Measurements from ENCODE around the gene PCCA.

Gene PCCA

DNA sequence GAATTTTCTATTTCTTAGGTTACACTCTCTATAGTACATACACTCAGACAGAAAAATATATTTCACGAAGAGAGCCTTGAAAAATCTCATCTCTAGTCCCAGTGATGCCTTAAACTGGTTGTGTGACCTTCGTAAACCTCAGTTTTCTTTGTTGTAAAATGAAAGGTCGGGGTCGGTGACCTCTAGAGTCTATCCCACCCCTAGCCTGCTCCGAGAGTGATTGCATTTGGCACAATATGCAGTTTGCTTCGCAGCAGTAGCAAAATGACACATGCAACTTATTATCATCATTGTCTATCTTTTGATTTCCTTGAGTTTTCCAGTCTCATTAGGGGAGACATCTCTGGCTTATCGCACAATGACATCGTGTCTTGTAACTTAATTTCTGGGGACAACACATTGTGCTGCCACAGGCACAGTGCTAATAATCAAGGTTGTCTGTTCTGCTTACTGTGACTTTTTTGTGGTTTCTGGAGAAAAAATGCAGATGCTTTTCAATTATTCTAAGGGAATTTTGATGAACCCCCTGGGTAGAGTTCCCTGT is 384.7 kb downstream of the PCCA start:
- no peak for DNase-seq

DNA sequence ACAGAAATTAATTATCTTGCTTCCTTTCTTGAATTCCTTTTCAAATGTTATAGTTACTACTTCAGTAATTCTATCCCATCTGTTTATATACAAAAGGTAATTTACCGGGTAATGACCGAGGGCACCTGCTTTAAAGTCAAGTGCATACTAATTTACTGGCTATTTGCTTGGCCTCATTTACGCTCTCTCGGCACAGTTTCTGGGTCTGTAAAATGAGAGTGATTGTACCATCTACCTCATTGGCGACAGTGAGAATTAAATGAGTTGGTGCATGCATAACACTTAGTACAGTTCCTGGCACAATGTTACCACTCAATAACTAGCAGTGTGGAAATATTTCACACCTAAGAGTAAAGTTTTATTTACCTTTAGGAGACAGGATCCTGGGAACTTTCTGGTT is 388.1 kb downstream of the PCCA start:
- peak; percentile 39 to 93 (median 67) for DNase-seq

DNA sequence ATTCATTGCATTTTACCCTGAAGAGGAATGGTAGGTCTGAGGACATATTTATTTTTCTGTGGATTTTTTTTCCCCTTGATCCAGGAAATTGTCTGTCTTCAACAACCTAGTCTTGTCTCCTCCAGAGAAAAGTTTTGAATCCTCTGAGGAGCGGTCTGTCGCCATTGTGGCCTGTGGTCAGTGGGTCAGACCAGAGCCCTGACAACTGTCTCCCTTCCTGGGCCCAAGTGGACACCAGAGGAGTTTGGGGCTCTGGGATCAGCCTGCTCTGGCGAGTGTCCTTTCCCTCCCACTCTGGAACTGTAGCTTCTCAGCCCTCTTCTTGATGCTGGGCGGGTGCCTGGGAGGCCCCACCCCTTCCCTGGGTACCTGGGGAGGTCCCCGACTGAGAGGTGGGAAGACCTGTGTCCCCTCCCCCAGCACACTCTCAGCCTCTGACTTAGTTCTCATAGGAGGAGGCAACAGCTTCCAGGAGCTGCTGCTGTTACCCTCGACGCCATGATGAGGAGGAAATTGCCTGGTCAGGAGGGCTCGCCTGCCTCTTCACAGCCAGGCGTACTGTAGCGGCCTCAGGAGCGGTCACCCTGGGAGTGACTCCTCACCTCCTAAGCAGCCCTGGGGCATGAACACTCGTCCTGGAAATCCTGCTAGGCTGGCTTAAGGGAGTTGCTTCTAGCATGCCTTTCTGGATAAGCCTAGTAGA is 389.4 kb downstream of the PCCA start:
- no peak for DNase-seq

DNA sequence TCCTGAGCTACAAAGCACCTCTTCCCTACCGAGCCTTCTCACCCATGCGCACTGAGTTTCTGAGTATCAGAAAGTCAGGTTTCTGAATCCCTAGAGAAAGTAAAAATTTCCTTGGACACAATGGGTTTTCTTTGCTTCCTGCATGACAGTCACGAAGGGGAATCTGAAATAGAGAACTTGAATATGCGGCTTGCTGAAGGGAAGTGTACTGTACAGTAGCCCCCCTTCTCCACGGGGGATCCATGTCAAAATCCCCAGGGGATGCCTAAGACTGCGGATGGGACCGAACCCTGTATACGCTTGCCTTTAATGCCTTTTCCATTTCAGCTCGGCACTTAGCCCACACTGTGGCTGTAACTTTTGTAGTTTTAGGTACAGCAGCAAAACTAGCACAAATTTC is 391.8 kb downstream of the PCCA start:
- no peak for DNase-seq

DNA sequence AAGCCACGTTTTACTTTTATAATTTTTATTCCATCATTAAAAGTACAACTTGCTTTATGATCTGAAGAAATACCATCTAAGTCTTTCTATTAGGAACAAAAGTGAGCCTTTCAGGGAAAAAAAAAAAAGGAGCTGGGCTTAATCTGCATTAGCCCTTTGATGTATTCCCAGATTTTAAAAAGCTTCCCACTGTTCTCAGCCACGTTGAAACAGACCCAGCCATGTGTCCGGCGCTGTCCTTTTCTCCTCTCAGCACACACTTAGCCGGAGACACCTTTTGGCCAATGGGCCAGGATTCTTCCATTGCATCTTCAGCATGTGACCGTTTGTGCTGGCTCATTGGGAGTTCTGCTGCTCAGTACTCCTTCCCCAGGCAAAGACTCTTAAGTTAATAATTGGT is 394.2 kb downstream of the PCCA start:
- no peak for DNase-seq

DNA sequence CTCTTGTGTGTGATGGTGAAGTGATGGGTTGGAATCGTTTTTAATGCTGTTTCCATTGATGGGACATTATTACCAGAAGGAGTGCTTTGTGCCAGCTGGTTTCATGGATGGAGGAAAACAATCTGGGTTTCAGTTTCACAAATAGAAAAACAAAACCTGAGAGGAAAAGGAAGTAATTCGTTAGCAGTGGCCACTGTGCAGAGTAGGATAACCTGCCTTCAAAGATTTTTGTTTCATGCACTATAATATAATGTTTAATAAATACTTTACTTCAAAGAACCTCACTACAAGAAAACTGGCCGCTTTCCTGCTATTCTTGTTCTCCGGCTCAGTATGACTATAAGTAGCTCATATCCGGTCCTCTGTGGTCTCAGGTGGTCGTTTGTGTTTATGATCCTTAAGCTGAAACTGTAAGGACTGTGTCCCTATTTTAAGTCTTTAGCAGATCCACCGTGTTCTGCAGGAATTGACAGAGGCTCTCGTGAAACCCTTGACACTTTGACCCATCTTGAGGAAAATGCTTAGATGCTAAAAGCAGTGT is 395.0 kb downstream of the PCCA start:
- peak in 1 of 3 experiments; percentile 54 for DNase-seq

DNA sequence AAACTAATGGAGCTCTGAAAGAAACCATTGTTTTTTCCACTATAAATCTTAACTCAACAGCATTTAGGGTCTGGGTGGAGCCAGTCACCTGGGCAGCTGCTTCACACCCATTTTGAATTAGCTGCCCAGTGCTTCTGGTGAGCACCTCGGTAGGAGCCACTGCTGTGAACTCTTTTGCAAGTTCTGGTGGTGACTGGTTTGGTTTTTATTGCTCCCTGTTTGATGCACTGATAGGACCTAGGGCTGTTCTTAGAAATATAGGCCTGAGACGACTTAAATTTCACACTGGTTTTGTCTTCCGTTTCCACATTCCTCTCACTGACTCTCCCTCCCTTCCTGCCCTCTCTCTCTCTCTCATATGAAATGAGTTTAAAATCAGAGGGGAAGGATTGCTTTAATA is 395.8 kb downstream of the PCCA start:
- DNase-seq = no peak

DNA sequence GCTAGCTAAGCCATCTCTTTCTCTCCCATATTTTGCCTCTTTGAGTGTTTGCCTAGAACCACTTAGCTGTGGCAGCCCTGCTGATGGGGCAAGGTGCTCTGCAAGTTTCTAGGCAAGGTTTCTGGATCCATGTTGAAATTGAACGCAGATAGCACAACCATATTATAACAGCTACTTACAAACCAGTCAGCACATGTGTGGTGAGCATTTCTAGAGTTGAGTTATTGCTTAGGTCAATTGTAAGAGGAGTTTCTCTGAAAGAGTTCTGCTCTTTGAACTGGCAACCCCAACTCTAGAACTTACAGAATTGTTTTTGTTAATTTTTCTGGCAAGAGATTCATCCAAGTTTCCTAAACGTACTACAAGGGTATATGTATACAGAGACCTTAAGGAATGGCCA is 396.4 kb downstream of the PCCA start:
- DNase-seq = no peak

DNA sequence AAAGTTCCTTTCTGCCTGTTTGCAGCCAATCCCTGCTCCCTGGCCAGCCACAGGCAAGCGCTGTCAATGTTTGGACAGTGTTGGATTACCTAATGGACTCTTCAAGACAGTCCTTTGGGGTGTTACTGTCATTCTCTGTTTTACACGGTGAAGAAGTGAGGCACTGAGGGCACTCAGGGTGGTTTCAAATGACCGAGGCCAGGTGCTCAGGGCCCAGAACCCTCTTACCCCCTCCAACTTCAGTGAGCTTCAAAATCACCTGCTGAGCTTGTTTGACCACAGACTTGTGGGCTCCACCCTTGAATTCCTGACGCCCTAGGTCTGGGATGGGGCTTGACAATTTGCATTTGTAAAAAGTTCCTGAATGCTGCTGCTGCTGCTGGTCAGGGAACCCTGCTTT is 401.8 kb downstream of the PCCA start:
- DNase-seq = peak; percentile 83 to 99 (median 97)

DNA sequence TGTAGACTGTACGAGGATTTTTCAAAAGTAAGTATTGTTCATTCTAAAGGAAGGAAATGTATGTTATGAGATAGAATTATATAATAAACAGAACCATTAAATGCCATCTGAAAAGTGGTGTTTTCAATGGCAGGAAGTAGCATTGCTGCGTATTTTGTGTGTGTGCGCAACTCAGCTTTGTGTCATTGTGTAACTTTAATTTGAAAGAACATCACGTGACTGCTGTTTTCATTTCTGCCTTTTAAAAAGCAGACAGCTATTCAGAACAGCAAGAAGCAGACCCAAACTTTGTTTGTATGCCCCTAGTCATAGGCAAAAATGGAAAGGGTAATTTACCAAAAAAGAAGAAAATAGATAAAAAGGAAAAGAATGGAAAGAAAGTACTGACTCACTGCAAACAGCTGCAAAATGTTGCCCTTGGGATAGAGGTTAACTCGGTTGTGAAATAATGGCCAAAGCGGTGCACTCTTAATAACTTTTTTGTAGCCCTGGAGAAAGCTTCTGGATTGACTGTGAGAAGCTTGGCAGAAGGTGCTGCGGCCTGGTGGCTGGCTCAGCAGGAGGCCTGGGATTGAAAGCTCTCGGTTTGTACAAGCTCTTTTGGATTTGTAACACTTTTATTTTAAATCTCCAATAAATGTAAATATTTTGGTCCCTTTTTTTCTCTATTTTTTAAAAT is 402.4 kb downstream of the PCCA start:
- DNase-seq = no peak

DNA sequence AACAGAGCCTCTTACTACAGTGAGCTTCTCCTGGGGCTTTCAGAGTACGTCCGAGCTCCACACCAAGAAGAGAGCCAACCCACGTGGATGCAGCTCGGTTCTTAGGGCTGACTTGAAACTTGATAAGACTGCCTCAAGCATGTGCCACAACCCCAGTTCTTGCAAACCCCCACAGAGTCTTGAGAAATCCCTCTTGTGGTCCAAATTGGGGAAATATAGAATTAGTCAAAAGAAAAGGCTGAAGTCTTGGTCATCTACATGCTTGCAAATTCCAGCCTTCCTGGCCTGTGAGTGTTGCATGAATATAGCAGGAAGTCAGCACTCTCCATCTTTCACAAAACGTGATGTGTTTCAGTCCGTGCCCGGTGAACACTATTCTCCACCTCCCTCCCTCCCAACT is 404.5 kb downstream of the PCCA start:
- DNase-seq = no peak

DNA sequence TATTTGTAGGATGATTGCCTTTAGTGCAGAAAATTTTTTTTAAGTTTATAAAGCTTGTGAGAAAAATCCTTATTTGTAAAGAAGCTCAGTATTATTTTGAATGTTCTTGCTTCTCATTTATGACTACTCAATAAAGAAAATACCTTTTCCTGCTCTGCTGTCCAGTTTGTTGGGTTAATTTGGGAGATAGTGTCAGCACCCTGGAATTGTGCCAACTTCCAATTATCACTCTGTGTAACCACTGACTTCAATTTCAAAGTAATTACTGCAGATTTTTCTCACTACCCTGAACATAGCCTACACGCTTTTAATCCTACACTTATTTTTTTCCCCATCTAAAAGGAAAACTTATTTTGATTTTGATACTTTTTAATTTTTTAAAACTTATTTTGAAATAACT is 406.6 kb downstream of the PCCA start:
- peak in 2 of 3 experiments; percentile 68 to 96 for DNase-seq

DNA sequence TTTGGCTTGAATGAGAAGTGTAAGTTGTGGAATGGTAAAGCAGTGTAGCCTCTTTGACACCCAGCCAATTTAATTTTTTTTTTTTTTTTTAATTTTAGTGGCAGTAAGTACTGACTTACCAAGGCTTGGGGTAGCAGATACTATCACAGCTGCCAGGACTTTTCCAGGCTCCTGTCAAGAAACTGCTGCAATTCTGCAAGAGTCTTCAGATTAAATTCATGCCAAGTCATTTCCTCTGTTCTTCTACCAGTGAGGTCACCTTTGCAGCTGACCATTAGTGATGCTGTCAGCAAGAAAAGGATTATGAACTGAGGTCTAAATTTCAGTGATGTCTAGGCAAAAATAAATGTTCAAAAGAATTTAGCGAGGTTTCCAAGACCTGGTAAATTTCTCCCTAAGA is 408.5 kb downstream of the PCCA start:
- DNase-seq = no peak

DNA sequence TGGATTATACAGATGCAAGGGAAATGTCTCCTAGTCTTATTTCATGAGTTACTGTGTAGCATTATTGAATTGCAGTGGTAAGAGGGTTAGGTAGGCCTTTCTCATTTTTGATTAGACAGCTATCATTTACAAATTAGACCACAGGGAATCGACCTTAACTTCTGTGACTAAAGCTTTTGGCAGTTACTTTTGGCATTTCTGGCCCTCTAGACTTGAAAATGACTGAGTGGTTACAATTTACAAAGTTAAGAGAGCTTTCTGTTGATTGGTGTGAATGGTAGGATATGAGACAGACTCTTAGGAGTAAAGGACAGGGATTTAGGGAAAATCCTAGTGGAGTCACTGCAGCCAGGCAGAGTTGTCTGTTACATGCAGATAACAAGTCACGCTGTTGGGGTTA is 413.6 kb downstream of the PCCA start:
- DNase-seq = no peak

DNA sequence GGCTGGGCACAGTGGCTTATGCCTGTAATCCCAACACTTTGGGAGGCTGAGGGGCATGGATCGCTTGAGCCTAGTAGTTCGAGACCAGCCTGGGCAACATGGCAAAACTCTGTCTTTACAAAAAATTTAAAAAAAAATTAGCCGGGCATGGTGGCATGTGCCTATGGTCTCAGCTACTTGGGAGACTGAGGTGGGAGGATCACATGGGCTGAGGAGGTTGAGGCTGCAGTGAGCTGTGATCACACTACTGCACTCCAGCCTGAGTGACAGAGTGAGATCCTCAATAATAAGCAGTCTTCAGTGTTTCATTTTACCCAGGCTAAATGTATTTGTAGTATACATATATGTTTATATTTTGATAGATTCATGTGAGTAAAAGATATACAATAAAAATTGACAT is 414.7 kb downstream of the PCCA start:
- no peak for DNase-seq

DNA sequence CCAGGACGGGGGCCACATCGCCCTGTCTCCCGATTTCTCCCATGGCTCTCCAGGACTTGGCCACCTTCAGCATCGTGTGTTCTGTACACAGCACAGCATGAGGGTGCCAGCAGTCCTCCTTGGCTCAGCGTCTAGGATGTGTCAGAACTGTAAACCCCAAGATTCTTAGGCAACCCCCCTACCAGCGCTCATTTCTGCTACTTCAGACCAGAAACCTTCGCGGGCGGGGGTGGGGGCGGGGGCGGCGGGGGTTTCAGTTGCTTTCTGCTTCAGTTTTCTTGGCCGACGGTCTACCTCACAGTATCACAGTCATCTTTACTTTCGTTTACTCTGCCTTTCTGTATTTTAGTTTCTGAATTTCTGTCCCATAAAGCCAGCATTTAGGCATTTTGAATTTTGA is 417.3 kb downstream of the PCCA start:
- DNase-seq = no peak

DNA sequence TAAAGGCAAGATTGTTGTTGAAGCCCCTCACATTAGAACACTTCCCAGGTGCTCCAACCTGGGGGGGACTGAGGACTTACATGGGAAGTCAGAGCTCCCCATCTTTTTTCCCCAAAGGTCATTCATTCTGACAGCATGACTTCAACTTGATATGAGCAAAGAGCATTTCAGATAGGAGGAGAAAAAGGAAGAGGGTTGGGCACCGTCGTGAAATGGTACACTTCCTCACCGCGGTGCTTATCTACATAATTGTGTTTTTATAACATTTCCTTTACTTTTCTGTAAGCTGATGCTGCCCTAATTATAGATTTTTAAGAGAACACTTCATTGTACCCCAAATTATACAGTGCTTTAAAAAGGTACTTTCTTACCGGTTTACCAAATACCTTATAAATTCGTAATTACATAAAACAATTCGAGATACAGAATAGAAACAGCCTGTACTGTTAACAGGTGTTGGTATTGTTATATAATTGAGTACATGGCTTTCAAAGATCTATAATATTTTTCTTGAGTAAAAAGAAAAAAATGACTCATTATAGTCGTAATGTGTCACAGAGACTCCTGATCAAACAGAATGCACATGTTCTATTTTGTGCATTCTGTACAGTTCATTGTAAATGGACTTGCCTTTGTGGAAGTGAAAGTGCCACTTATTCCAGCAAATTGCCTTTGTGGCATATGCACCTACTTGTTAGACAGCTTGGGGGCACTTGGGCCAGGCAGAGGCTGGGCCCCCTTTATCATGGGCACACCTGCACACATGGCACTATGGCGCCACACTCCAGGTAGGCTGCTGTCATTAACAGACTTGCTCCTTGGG is 417.9 kb downstream of the PCCA start:
- DNase-seq = peak; percentile 39 to 84 (median 70)

DNA sequence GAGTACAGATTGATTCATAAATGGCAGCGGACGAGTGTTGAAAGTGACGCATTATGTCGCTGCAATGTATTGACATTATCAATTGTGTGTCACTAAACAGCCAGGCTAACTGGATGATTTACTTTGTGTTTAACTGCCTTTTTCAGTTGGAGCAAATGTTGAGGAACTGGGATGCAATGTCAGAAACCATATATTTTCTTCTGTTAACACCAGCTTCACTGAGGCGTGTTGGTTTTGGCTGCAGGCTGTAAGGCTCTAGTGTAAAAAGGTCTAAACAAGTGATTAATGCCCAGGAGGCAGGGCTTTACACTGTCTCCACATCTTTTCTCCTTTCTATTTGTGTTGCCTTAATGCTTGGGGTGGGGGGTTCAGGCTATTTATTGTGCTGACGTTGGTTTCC is 419.6 kb downstream of the PCCA start:
- DNase-seq = peak; percentile 78 to 95 (median 83)

DNA sequence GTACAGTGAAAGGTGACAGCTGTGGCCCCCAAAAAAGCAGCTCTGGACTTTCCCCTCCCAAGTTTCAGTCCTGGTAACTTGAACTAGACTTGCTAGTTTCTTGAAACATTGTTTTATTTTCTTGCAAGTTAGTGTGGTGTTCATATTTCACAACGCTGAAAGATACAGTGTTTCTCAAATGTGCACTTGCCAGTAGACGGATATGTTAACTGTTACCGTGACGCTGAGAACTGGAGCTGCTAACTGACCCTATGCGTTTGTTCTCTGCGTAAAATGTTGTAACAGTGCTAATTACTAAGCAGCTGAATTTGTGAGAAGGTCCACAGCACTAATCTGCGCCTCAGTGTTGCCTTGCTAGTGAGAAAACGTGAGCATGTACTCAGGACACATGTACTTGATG is 420.1 kb downstream of the PCCA start:
- DNase-seq = peak; percentile 59 to 88 (median 76)

DNA sequence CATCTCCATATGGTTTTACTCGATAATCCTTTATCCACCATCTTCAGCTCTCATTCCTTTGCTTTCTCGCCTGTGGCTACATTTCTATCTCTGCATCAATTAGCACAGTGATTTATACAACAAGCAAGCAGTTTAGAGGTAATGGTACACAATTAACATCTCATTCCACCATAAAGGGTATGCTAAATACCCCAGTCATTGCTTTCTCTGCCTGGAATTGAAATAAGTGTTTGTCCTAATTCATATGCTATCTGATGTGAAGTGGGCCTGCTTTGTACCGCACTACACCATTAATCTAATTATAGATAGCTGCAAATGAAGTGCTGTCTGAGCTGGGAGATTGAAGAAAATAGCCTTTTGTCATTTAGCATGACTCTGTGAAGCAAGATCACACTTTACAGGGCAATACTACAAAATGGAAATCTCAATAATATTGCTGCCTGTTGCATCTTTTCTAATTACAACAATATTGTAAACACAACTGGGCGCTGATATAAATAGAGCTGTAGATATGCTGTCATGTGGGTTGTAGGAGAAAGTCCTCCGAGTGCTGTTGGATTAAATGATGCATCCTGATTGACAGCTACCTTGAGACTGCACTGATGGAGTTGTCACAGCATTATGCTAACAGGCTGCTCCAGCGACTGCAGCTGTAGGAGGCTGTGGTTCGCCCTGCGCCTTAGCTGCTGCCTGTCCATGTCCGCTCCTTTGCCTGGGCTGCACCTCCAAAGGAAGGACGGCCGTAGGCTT is 421.5 kb downstream of the PCCA start:
- peak; percentile 75 to 96 (median 79) for DNase-seq

DNA sequence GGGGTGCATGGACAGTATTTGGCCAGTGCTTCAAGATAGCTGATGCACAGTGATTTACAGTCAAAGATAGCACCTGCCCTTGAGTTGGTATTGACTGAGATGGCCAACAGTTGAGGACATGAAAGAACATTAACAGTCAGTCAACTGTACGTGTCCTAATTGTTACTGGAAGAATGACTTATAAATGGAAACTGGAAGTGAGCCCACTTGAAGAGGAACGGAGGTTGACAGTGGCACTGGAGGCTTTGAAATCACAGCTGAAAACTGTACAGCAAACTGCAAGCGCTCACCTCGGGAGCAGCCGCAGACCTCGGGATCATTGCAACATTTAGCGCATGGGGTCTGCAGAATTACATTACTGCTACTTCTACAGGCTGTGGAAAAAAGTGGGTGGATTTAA is 422.6 kb downstream of the PCCA start:
- peak in 2 of 3 experiments; percentile 49 to 60 for DNase-seq

DNA sequence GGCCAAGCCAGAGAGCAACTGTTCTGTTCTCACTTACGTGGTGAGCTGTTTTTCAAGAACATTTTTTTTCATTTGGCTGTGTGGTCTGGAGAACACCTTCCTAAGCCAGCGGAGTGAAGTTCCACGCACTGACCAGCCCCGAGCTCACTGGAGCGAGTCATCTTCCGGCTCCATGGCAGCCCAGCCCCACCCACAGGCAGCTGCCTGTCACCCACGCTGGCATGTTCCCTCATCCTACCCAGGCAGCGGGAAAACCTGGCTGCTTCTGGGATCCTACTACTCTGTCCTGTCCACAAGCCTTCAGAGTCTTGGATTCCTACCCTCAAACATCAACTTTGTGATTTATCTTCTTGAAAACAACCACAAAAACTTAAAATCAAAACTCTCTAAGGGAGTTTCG is 423.5 kb downstream of the PCCA start:
- peak in 1 of 3 experiments; percentile 19 for DNase-seq
